ENCODE data around the gene TPCN1.

Gene TPCN1

DNA sequence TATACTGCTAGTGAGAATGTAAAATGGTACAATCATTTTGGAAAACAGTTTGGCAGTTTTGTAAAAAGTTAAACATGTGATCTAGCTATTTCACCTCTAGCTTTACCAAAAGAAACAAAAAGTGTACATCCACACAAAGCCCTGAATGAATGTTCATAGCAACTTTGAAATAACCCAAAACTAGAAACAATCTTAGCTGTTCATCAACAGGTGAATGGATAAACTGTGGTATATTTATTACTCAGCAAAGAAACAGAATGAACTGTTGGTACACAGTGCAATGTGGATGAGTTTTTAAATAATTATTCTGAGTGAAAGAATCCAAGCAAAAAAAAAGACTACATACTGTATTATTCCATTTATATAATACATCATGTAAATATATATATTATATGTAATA, 36.3 kb downstream of the TPCN1 start:
- no peak for DNase-seq

DNA sequence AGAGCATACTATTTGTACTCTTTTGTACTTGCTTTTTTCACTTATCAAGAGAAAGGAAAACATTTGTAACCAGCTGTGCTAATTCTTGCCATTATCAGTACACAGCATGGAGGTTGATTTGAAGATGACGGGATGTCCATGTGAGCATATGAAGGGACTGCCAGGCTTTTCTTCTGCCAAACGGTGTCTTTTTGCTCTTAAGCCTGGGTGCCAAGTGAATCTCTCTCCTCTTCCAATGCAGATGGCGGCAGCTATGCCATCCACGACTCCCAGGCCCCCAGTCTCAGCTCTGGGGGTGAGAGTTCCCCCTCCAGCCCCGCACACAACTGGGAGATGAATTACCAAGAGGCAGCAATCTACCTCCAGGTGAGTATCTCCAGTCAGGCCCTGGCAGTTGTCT, 38.9 kb downstream of the TPCN1 start:
- DNase-seq, result no peak

DNA sequence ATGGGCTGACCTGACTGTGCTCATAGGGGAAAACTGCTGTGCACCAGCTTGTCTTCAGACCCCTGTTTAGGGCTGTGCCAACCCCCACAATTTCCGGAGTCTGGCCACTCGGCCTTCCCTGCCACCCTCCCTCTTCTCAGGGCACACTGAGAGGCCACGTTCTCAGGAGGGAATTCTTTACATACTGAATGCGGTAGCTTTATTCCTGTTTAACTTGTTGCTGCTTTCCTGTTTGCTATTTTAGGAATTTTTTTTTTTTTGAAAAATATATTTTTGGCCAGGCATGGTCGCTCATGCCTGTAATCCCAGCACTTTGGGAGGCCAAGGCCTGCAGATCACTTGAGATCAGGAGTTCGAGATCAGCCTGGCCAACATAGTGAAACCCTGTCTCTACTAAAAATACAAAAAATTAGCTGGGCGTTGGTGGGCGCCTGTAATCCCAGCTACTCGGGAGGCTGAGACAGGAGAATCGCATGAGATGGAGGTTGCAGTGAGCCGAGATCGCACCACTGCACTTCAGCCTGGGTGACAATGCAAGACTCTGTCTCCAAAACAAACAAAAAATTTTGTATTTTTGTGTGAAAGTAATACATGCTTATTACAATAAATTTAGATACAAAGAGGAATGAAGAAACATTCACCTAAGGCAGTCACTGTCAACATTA, 39.5 kb downstream of the TPCN1 start:
- no peak for DNase-seq

DNA sequence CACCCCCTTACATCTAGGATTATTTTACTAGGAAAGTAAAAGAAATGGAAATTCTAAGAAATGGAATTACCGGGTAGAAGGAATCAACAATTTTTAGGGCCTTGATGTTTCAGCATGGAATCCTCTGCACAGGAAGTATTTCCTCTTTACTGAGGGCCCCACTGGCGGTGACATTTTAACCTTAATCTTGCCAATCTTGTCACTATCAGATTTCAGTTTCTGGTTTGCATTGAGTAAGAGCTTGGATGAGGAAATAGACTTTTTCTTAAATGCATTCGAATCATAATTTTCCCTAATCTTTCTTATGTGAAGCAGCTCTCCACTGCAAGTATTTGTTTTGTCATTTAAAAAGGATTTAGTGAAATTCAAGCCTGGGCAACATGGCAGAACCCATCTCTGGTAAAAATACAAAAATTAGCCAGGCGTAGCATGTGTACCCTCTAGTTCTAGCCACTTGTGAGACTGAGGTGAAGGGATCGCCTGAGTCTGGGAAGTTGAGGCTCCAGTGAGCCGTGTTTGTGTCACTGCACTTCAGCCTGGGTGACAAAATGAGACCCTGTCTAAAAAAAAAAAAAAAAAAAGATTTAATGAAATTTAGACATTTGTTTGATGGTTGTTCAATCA, 40.7 kb downstream of the TPCN1 start:
- DNase-seq, result no peak

DNA sequence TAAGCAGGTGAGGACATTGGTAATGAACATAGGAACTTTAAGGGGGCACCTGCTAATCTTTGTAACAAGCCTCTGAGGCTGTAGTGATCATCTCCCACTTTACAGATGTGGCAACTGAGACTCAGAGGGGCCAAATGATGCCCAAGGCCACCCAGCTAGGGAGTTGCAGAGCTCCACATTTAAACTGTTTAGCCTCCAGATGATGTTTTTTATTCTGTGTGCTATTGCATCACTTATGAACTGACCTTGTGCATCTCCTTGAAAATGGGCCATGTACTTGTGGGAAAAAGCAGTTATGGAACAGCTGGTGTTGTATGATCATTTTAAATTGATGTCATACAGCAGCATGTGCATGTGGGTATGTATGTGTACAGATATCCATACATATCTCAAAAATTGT, 41.4 kb downstream of the TPCN1 start:
- DNase-seq, result no peak

DNA sequence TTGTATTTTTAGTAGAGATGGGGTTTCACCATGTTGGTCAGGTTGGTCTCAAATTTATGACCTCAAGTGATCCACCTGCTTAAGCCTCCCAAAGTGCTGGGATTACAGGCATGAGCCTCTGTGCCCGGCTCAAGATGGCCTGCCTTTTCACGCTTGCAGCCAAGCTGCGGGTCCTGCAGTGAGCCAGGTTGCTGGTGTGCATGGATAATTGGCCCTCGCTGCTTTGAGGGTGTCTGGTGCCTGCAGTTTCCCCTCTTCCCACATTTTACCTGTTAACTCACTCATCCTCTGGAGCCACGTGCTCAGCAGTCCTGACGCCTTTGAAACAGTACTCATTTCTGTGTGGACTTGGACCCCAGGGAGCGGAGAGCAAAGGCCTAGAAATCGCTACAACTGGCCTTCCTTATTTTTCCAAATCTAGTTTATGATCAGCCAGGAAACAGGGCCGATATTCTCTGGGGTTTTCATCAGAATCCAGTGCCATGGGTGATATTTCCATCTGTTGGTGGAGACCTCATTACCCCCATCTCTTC, 42.2 kb downstream of the TPCN1 start:
- DNase-seq, result no peak

DNA sequence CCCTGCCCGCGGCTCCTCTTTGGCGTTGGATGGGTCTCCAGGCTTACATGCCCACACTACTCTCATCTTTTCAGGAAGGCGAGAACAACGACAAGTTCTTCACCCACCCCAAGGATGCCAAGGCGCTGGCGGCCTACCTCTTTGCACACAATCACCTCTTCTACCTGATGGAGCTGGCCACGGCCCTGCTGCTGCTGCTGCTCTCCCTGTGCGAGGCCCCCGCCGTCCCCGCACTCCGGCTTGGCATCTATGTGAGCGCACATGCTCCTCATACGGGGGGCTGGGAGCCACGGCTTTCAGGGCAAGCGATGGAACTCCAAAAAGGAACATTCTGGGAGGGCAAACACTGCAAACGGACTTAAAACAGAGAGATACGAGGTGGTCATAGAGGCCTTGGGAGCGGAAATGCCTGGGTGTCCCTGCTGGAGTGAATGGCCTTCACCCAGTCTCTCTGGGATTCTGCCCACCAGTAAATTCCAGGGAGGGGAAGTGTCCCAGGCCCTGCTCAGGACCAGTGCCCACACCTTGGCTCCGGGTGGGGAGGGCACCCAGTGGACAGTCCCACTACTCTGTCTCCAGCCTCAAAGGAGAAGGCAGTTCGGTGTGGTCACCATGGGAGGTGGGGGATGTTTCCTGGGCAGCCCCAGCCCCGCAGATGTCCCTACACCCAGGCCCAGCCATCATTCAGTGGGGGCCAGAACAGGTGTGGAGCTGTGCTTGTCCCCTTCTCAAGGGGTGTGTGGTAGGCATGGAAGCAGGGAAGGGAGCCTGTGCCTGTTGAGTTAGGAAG, 45.0 kb downstream of the TPCN1 start:
- no peak for DNase-seq

DNA sequence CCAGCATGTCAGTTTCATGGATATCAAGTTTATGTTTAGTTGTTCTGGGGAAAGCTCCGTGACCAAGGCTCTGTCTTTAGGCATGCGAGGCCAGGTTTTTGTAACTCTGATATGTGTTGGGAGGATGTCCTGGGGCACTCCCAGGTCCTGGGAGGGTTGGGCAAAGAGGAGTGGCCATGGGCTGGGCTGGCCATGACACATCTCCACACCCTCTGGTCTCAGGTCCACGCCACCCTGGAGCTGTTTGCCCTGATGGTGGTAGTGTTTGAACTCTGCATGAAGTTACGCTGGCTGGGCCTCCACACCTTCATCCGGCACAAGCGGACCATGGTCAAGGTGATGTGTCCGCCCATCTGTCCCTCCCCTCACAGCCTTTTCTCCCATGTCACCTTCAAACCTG, 46.4 kb downstream of the TPCN1 start:
- DNase-seq, result no peak

DNA sequence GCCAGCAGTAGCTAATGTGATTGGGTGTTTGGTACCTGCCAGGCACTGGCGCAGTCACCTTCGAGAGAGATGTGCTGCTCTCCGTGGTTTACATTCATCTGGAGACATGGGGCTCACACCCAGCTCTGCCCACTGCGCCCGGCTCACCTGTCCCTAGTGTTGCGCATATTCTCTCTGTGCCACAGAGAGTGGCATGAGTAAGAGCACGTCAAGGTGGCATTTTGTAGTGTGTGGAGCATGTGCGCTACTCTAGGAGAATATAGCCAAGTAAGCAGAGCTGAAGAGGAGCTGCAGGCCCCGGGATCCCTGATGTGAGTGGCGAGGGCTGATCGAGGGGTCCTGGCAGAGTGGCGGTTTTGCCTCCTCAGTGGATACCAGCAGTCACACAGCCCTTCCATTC, 46.9 kb downstream of the TPCN1 start:
- no peak for DNase-seq

DNA sequence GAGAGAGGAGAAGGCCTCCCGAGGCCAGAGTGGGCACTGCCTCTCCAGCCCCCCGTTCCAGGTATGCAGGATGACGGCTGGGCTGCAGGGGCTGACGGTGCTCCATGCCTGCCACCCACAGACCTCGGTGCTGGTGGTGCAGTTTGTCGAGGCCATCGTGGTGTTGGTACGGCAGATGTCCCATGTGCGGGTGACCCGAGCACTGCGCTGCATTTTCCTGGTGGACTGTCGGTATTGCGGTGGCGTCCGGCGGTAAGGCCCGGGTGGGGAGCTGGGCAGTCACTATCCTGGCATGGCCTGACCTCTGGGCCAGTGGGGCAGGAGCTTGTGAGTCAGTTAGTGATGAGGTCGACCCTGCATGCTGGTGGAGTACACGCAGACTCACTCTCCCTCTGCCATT, 47.4 kb downstream of the TPCN1 start:
- DNase-seq, result no peak

DNA sequence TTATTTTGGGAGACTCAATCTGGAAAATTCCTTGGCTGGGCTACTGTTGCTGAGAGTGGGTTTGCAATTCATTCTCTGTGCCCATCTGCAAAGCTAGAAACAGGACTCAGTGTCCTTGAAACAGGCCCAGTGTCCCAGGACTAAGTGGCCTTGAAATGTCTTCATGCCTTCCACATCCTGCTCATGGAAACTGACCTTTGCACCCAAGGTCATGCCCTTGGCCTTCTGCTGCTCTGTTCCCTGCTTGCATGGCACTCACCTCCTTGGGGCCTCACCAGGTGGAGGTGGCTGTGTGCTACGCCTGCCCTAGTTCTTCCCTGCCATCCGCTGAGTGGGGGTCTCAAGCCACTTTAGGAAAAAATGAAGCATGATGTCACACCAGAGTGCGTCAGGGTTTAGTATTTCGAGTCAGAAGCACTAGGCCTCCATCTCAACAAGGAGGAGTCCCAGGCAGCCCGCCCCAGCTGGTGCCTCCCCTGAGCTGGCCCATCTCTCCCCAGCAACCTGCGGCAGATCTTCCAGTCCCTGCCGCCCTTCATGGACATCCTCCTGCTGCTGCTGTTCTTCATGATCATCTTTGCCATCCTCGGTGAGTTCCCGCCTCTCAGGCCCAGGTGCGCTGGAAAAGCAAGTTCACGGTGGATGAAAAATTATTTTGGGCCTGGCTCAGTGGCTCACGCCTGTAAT, 48.1 kb downstream of the TPCN1 start:
- DNase-seq, result no peak

DNA sequence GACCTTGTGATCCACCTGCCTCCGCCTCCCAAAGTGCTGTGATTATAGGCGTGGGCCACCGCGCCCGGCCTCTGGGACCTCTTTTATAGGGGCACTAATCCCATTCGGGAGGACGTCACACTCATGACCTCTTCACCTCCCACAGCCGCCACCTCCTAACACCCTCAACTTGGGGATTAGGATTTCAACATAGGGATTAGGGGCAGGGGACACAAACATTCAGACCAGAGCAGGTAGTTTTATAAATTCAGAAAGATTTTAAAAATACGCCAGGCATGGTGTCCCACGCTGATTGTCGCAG, 49.4 kb downstream of the TPCN1 start:
- no peak for DNase-seq

DNA sequence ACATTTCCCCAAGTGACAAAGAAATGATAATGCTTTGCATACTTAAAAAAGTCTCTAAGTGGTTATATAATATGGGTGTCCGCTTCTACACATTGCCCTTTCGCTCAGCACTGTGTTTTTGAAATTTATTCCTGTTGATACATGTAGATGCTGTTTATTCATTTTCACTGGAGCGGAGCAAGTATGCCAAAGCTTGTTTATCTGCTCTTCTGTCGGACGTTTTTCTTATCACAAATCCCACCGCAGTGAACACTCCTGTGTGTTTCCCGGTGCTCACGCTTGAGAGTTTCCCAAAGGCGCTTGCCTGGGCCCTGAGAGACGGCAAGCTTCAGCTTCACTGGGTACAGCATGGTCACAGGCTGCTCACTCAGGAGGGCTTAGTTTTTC, 50.2 kb downstream of the TPCN1 start:
- DNase-seq, result no peak

DNA sequence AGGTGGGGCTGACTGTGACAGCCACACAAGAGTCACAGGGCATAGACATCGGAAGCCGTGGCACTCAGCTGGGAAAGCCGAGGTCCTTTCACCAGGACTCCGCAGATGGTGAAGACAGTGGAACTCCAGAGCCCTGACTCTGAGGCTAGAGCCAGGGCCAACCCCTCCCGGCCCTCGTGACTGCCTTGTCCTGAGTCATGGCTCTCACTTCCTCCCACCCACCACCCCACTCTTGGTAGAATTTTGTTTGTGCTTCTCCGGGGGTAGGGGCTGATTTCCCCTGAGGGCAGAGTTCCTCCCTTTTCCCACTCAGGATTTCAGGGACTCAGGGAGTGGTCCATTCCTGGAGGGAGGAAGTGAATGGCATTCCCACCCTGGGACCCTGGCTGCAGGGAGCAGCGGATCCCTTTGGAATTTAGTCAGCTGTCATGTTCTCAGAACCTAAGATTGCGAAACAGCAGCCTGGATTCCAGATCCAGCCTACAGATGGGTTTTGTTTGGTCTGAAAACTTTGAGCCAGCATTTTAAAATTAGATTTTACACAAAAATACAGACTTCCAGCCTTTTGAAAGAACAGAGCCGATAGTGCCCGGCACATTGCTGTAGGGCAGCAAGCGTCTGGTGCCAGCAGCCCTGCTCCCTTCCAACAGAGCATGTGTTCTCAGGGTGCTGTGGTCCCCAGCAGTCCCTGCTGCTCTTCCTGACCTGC, 50.7 kb downstream of the TPCN1 start:
- peak in 44 of 56 donors; percentile 1 to 75 (median 43) for DNase-seq

DNA sequence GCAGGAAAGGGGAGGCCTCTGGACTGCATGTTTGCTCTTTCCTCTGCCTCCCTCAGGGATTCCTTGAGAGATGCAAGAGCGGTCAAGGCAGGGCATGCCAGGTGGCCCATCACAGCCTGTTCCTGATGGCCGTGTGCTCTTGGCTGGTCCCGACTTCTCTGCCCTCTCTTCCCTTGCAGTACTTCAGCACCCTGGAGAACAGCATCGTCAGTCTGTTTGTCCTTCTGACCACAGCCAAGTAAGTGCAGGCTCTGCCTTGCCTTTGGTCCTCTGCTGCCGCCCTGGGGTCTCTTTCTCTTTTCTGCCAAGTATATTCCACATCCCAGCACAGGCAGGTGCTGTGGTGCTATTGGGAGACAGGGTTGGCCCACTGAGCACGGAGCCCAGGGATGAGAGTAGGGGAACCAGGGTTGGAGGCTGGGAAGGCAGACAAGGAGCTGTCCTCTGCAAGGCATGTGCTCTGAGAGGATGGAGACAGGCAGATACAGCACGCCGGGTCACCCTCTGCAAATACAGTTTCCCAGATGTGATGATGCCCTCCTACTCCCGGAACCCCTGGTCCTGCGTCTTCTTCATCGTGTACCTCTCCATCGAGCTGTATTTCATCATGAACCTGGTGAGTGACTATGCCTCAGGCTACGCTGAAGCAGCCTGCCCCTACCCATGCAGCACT, 51.9 kb downstream of the TPCN1 start:
- DNase-seq, result no peak

DNA sequence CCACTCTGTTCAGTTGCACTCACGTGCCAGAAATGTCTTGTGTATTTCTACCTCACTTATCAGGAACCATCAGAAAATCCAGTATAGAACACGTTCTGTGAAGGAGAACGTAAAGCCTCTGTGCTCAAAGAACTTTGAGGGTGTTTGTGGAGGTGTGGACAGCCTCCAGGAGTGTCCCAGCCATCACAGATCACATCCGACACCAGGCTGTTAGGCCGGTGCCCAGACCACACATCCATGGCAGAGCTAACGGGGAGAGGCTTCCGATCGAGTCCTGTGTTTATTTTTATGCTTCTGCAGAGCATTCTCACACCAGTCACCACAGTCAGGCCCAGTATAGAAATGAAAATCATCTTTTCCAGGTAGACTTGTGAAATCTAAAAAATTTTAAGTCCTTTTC, 53.6 kb downstream of the TPCN1 start:
- DNase-seq, result no peak

DNA sequence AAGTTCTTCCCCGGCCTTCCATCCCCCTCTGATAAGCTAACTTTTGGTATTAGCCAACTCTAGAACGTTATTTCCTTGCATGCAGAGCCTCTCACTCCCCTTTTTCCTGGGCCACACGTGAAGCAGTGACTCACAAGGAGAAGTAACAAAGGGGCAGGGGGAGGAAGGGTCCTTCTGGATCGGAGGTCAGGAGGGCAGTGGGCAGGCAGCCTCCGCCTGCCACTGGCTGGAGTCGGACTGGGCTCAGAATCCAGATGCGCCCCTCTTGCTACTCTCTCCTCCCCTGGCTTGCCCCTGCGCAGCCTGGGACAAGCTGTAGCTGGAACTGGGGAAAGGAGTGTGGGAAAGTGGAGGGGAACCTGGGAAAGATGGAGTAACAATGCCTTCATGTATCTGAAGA, 55.0 kb downstream of the TPCN1 start:
- no peak for DNase-seq

DNA sequence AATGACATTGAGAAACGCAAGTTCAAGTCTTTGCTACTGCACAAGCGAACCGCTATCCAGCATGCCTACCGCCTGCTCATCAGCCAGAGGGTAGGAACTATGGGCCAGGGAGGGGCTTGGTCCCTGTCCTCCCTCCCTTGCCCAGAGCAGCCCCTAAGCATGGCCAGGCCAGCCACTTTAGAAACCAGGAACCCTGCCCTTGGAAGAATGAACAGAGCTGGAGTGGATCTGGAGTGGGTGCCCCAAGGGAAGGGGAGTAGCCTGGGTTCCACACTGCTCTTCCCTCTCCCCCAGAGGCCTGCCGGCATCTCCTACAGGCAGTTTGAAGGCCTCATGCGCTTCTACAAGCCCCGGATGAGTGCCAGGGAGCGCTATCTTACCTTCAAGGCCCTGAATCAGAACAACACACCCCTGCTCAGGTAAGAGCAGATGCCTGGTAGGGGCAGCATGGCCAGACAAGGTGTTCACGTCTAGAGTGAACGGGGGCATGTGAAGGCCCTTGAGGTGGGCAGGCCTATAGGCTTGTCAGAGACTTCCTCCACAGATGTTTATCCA, 55.8 kb downstream of the TPCN1 start:
- no peak for DNase-seq

DNA sequence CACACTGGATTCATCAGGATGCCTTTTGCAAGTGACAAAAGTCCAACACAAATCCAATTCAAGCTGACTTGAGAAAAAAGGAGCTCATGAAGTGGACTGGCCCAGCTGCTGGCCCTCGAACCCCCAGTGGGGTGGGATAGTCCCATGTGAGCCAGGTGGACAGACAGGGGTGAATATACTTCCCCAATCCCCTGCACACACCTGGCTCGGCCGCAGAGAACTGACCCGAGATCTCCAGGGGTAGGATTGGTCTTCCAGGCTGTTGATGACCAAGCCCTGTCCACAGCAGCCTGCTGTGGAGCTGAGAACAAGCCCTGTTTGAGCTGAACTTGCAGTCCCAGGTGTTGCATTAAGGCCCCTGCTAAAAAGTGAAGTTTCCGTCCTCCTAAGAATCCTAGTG, 56.2 kb downstream of the TPCN1 start:
- DNase-seq, result no peak

DNA sequence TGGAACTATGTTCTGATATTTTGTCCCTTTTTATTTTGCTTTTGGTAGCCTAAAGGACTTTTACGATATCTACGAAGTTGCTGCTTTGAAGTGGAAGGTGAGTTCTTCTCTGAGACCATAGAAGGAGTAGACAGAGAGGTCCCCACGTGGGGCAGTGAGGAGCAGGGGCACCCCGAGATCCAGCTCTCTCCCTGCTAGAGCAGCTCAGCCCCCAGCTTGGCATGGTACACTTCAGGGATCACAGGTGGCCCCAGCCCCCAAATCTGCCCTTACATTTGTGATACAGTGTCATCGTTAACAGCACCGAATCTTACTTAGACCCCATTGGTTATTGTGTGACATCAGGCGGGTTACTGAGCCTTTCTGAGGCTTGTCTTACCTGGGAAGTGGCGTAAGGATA, 56.9 kb downstream of the TPCN1 start:
- no peak for DNase-seq

DNA sequence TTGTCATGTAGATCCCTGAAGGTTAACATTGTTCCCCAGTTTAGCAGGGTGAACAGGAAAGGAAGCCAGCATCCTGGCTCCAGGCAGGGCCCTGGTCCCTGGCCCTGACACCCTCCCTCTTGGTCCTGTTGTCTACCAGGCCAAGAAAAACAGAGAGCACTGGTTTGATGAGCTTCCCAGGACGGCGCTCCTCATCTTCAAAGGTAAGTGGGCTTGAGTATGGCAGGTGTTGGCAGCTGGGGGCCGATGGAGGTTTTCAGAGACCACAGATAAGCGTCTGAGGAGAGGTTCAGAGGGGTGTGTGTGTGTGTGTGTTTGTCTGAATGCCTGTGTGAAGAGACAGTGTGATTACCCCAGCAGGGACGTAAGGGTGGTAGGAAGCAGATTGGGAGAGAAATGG, 57.4 kb downstream of the TPCN1 start:
- no peak for DNase-seq
